ENCODE results near the gene KRT16.

Gene KRT16

DNA sequence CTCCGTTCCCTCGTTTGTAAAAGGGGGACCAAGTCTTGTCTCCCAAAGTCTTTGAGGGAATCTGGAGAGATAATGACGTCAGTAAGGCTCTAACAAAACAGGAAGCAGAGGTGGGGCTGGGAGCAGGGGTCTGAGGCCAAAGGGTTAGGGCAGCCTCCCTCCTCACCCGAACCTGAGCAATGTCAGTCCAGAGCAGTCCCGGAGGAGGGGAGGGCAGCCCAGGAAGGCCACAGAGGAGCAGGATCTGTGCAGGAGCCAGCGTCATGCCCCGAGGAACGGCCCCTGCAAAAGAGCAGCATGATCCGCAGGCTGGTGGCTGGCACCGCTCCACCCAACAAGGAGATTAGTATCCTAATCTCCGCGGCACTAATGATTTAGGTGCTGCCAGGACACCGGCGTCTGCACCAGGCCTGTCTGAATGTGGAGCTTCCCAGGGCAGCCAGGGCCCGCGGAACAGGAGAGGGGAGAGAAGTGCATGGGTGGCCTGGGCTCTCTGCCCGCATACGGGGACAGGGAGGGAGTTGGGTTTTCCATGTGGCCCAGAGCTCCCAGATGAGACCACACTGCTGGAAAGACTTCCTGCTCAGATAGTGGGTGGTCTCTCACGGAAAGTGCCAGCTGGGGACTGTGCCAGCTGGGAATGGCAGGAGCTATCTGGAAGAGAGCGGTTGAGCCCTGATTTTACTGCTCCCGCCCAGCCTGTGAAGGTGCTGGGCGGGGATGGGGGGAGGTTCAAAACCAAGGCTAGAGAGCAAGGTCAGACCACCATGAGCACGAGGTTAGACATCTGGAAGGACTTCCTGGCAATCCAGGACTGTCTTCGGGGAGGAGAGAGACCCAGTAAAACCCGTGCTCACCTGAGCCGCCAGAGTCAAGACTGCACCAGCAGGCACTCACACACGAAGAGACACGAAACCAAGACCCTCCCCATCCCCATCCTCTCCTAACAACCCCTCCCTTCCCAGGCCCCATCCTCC, 22.8 kb upstream of the KRT16 start:
- TF ChIP-seq REST (IDR thresholded peaks at IDR 0.05; ENCODE audit: low read depth): no peak
- no peak for TF ChIP-seq CEBPB (IDR thresholded peaks at IDR 0.05)
- no peak for TF ChIP-seq YY1 (IDR thresholded peaks at IDR 0.05; ENCODE audit: low read depth)
- TF ChIP-seq EGR1 (IDR thresholded peaks at IDR 0.05): no peak

DNA sequence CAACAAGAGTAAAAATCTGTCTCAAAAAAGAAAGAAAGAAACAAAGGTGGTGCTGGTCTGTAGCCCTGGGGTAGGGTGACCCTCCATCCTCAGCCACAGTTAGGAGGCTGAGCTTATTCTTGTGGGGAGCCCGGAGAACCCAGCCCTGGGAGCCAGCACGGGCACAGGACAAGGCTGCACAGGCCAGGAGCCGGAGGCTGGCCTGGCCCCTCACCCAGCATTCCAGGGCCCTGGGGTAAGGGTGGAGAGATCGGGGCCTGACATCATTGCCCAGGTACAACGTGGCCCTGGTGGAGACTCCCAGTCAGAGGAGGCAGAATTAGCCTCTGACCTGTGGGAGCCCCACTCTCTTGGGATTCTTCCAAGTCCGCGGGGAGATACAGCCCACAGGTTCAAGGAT, 22.1 kb upstream of the KRT16 start:
- TF ChIP-seq CEBPB (IDR thresholded peaks at IDR 0.05): no peak
- TF ChIP-seq MAX (IDR thresholded peaks at IDR 0.05): no peak
- TF ChIP-seq NFIC (IDR thresholded peaks at IDR 0.05): no peak
- TF ChIP-seq TCF12 (IDR thresholded peaks at IDR 0.05; ENCODE audit: low read depth): no peak
- TF ChIP-seq EP300 (IDR thresholded peaks at IDR 0.05; ENCODE audit: borderline replicate concordance): no peak
- TF ChIP-seq TEAD4 (IDR thresholded peaks at IDR 0.05): no peak
- no peak for TF ChIP-seq USF1 (IDR thresholded peaks at IDR 0.05)
- no peak for TF ChIP-seq CREB1 (IDR thresholded peaks at IDR 0.05; ENCODE audit: low read depth)
- TF ChIP-seq EGR1 (IDR thresholded peaks at IDR 0.05): no peak
- no peak for TF ChIP-seq ZBTB7A (IDR thresholded peaks at IDR 0.05; ENCODE audit: low read depth)

DNA sequence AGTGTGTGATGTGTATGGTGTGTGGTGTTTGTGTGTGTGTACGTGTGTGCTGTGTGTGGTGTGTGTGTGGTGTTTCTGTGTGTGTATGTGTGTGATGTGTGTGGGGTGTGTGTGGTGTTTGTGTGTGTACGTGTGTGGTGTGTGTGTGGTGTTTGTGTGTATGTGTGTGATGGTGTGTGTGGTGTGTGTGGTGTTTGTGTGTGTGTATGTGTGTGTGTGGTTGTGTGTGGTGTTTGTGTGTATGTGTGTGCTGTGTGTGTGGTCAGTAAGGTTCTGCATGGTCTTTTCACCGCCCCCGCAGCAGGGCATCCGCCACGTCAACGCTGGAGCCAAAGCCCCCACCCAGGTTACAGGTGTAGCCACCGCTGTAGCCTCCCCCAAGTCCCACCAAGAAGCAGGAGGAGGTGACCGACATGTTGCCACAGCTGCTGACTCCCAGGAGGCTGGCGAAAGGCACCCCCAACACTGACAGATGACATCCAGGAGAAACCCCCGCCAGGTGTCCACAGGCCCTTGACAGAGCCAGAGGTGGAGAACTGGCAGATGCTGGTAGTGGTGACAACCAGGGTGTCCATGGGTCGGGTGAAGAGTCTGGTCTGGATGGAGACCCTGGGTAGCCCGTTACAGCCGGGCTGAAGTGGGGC, 21.1 kb upstream of the KRT16 start:
- TF ChIP-seq YY1 (IDR thresholded peaks at IDR 0.05; ENCODE audit: low read depth): no peak
- no peak for TF ChIP-seq MAX (IDR thresholded peaks at IDR 0.05)
- no peak for TF ChIP-seq TEAD4 (IDR thresholded peaks at IDR 0.05)
- no peak for TF ChIP-seq NFIC (IDR thresholded peaks at IDR 0.05)
- TF ChIP-seq RAD21 (IDR thresholded peaks at IDR 0.05; ENCODE audit: low read depth): no peak
- TF ChIP-seq FOXM1 (IDR thresholded peaks at IDR 0.05; ENCODE audit: borderline replicate concordance, low read depth): no peak
- TF ChIP-seq REST (IDR thresholded peaks at IDR 0.05; ENCODE audit: low read depth): no peak
- no peak for TF ChIP-seq USF1 (IDR thresholded peaks at IDR 0.05)
- TF ChIP-seq TAF1 (IDR thresholded peaks at IDR 0.05; ENCODE audit: low read depth): no peak
- no peak for TF ChIP-seq TCF12 (IDR thresholded peaks at IDR 0.05; ENCODE audit: low read depth)

DNA sequence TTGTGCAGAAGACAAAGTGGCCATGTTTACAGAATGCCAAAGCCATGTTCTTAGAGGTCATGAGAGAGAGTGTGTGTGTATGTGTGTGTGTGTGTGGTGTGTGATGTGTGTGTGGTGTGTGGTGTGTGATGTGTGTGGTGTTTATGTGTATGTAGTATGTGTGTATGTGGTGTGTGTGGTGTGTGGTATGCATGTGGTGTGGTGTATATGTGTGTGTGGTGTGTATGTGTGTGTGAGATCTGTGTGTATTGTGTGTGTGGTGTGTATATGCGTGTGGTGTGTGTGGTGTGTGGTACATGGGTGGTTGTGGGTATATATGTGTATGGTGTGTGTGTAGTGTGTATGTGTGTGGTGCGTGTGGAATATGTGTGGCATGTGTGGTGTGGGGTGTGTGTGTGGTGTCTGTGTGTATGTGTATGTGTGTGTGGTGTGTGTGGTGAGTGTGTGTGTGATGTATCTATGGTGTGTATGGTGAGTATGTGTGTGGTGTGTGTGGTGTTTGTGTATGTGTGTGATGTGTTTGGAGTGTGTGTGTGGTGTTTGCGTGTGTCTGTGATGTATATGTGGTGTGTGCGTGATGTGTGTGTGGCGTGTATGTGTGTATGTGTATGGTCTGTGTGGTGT, 20.0 kb upstream of the KRT16 start:
- TF ChIP-seq USF1 (IDR thresholded peaks at IDR 0.05) (no peak), ZBTB7A (IDR thresholded peaks at IDR 0.05; ENCODE audit: low read depth) (no peak), CEBPB (IDR thresholded peaks at IDR 0.05) (no peak), RAD21 (IDR thresholded peaks at IDR 0.05; ENCODE audit: low read depth) (no peak), NFIC (IDR thresholded peaks at IDR 0.05) (no peak), FOXM1 (IDR thresholded peaks at IDR 0.05; ENCODE audit: borderline replicate concordance, low read depth) (no peak), TEAD4 (IDR thresholded peaks at IDR 0.05) (no peak), EP300 (IDR thresholded peaks at IDR 0.05; ENCODE audit: borderline replicate concordance) (no peak), EGR1 (IDR thresholded peaks at IDR 0.05) (no peak), TAF1 (IDR thresholded peaks at IDR 0.05; ENCODE audit: low read depth) (no peak), REST (IDR thresholded peaks at IDR 0.05; ENCODE audit: low read depth) (no peak), TCF12 (IDR thresholded peaks at IDR 0.05; ENCODE audit: low read depth) (no peak), CREB1 (IDR thresholded peaks at IDR 0.05; ENCODE audit: low read depth) (no peak), MAX (IDR thresholded peaks at IDR 0.05) (no peak), YY1 (IDR thresholded peaks at IDR 0.05; ENCODE audit: low read depth) (no peak)
